Brain microvascular endothelial cell (primary cell): Measurements from ENCODE around the gene VTI1A.

Experiments used
- DNase-seq: peaks from one replicate; pipeline ENCODE4 v3.0.0-alpha.2; 2020
- H3K27ac ChIP-seq: fragments of 250-450 bp; sonication (Bioruptor Pico); 2 replicates; pipeline ENCODE4 v1.5.1; 2020; ENCODE audit warnings: mild to moderate bottlenecking, moderate library complexity
- H3K27me3 ChIP-seq: fragments of 250-450 bp; sonication (Bioruptor Pico); replicated peaks from 2 replicates; pipeline ENCODE4 v1.5.1; 2020; ENCODE audit warnings: mild to moderate bottlenecking
- H3K36me3 ChIP-seq: fragments of 250-450 bp; sonication (Bioruptor Pico); replicated peaks from 2 replicates; pipeline ENCODE4 v1.5.1; 2020; ENCODE audit warnings: mild to moderate bottlenecking
- H3K4me3 ChIP-seq: 2 replicates; pipeline ENCODE4 v1.5.1; 2011; ENCODE audit warnings: low read depth, mild to moderate bottlenecking, control low read depth, low read length, moderate library complexity
- in situ Hi-C: cut with HindIII; loops from 2 replicates; pipeline ENCODE4 v1.10.0; 2017; ENCODE audit warnings: low sequenced_read_pairs, low pct_ligation_motif_present
- TF ChIP-seq, protein P1 (sequence below): IDR thresholded peaks from 2 replicates; pipeline ENCODE4 v1.5.1; 2011; ENCODE audit warnings: low read depth, mild to moderate bottlenecking, moderate library complexity, low read length, control low read depth, inconsistent platforms; ENCODE audit errors: missing control alignments

The VTI1A gene

DNA sequence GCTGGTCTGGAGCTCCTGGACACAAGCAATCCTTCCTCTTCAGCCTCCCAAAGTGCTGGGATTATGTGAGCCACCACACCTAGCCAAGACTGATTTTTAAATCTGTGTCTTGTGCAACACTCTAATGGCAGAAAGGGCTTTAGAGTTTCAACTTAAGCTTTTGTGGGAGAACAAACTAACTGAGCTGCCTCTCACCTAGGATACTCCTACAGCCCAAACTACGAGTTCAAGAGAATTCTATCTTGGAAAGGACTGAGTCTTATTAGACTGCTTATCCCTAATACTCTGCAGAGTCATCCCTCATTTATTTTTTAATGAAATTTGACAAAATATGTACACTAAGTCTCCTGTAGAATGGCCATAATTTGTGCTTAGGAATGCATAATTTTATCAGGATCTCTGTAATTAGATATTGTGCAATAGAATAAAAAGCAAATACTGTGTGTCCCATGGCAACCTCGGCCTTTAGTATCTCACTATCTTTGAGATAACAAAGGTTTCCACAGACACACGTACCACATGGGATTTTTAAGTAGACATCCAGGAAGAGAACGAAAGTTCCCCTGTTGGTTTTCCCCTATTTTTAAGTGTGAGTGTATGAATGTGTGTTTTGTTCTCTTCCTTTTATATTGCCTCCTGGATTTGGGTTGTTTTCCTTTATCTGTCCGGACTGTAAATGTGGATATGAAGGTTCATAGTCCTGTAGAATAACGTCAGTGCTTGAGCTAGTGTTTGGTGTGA, 303.6 kb downstream of the VTI1A start:
- H3K36me3 ChIP-seq = no peaks in the 10 kb centered on the region
- no peaks in the 10 kb centered on the region for H3K27me3 ChIP-seq
- no peak for DNase-seq
- TF ChIP-seq, protein P1, sequence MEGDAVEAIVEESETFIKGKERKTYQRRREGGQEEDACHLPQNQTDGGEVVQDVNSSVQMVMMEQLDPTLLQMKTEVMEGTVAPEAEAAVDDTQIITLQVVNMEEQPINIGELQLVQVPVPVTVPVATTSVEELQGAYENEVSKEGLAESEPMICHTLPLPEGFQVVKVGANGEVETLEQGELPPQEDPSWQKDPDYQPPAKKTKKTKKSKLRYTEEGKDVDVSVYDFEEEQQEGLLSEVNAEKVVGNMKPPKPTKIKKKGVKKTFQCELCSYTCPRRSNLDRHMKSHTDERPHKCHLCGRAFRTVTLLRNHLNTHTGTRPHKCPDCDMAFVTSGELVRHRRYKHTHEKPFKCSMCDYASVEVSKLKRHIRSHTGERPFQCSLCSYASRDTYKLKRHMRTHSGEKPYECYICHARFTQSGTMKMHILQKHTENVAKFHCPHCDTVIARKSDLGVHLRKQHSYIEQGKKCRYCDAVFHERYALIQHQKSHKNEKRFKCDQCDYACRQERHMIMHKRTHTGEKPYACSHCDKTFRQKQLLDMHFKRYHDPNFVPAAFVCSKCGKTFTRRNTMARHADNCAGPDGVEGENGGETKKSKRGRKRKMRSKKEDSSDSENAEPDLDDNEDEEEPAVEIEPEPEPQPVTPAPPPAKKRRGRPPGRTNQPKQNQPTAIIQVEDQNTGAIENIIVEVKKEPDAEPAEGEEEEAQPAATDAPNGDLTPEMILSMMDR = no peak
- in situ Hi-C loops = no loop called here
- H3K27ac ChIP-seq = no peak overlapping the region
- H3K4me3 ChIP-seq = no peak overlapping the region

DNA sequence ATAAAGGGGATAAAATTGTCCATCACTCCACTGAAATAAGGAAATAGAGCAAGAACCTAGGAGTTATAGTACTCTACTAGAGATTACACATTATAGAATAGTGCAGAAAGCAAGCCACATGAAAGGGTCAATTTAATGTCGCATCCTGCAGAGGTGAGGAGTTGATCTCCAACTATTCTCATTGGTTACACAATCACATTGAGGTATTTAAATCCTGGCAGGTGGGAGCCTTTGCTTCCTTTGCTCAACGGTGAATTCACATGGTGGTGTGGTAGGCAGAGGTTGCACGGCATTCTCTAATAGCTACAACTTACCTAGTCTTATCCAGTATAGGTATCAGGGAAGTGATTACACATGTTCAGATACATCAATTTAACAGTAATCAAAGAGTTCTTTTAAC, 304.6 kb downstream of the VTI1A start:
- Histone ChIP-seq H3K27ac (no peak overlapping the region), H3K4me3 (no peak overlapping the region), H3K36me3 (no peaks in the 10 kb centered on the region), H3K27me3 (no peaks in the 10 kb centered on the region)
- in situ Hi-C loops = no loop called here
- no peak for DNase-seq
- TF ChIP-seq, protein P1 = no peak

DNA sequence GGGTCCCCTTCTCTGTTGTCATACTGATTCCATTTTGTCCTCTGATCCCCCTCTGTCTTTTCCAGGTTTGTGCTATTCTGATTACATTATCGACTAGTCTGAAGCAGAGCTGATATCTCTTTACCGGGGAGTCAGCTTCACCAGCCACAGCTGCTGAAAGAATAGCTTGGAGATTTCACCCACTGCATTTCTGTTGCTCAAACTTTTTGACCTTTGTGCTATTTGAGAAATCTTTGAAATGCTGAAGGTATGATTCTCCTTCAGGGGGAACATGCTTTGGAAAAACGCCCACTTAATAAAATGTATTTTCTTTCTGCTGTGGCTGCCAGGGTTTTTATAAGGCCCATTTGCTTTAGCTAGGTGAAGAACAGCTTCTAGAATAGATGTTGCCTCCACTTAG, 305.3 kb downstream of the VTI1A start:
- no peaks in the 10 kb centered on the region for H3K36me3 ChIP-seq
- in situ Hi-C loops = no loop called here
- H3K4me3 ChIP-seq = no peak overlapping the region
- TF ChIP-seq, protein P1 = no peak
- DNase-seq = peak; percentile 1
- no peaks in the 10 kb centered on the region for H3K27me3 ChIP-seq
- H3K27ac ChIP-seq = no peak overlapping the region

DNA sequence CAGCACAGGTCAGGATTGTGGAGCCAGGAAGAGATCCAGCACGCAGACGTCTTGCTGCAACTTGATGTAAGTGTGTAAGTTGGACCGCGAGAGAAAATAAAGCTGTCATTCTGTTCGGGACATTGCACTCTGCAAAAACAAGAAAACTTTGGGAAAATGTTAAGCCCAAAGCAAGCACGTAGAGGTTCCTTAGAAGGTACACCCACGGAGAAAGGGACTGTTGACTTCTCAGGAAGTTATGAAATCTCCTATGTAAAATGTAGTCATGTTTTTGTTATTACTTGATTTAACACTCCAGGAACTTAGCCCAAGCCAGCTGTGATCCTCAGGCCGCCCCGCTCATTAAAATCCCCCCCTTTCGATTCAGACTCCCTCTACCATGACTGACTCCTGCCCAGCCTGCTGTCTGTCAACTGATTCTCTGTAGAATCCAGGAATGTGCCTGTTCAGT, 307.0 kb downstream of the VTI1A start:
- H3K27ac ChIP-seq = no peak overlapping the region
- in situ Hi-C loops = no loop called here
- DNase-seq = peak; percentile 11
- H3K27me3 ChIP-seq = no peaks in the 10 kb centered on the region
- no peak overlapping the region for H3K4me3 ChIP-seq
- H3K36me3 ChIP-seq = no peaks in the 10 kb centered on the region
- TF ChIP-seq, protein P1 = no peak

DNA sequence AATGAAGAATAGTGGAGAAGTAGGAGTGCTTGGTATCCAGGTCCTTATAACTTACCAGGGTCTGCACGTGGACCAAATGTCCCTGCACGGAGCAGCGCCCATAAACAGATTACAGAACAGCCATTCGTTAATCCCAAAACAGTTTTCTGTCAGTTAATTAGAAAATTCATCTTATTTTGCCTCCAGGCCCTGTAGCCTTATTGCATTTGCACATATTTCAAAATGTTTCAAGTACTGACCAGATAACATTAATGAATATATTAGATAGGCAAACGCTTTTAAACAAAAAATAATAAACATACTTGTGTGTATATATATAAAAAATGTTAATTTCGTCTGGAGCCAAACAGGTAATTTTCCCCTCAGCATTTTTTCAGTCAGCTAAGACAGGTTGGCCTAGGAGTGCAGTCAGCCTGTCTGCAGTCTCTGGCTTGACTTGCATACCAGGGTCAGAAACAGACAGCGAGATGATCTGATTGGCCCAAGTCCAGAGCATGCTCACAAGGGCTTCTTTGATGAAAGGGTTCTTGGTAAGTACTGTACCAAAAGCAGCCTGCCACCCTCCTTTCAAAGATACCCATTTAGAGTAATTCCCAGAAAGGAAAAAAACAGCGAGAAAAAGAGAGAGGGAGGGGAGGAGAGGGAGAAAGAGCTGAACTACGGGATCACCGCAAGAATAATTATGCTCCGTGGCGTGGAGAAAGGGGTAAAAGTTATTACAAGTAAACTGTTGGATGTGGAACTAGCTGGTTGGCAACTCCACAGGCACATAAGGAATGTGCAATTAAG, 308.6 kb downstream of the VTI1A start:
- in situ Hi-C loops = no loop called here
- Histone ChIP-seq H3K36me3 (no peaks in the 10 kb centered on the region), H3K27me3 (no peaks in the 10 kb centered on the region), H3K27ac (no peak overlapping the region), H3K4me3 (no peak overlapping the region)
- DNase-seq = no peak
- TF ChIP-seq, protein P1 = no peak
